HG02798 (cell line): ENCODE data around the gene CYP19A1.

Experiments used
- ATAC-seq: cut with Tn5 transposase; IDR thresholded peaks from one replicate; pipeline ENCODE4 v1.9.1; 2021; ENCODE audit warnings: mild to moderate bottlenecking; ENCODE audit not compliant: unreplicated experiment, poor library complexity

The CYP19A1 gene

GRCh38 chr15:51328926-51329325, 9.5 kb downstream of the CYP19A1 start:
- ATAC-seq = no peak

- no peak for ATAC-seq
Measured at GRCh38 chr15:51327081-51327480, 11.3 kb downstream of the CYP19A1 start.

- no peak for ATAC-seq
Measured at GRCh38 chr15:51325167-51325566, 13.2 kb downstream of the CYP19A1 start.

- no peak for ATAC-seq
Measured at GRCh38 chr15:51323749-51324148, 14.6 kb downstream of the CYP19A1 start.

- ATAC-seq = no peak
Measured at GRCh38 chr15:51322621-51323296, 15.6 kb downstream of the CYP19A1 start.

GRCh38 chr15:51321316-51321715, 17.1 kb downstream of the CYP19A1 start:
- no peak for ATAC-seq

- no peak for ATAC-seq
Measured at GRCh38 chr15:51320843-51321242, 17.6 kb downstream of the CYP19A1 start.

GRCh38 chr15:51319539-51319938, 18.9 kb downstream of the CYP19A1 start:
- no peak for ATAC-seq

- no peak for ATAC-seq
Measured at GRCh38 chr15:51318382-51319150, 19.8 kb downstream of the CYP19A1 start.

- ATAC-seq = no peak
Measured at GRCh38 chr15:51316636-51317035, 21.8 kb downstream of the CYP19A1 start.

GRCh38 chr15:51315726-51316125, 22.7 kb downstream of the CYP19A1 start:
- ATAC-seq = no peak

GRCh38 chr15:51314391-51315337, 23.7 kb downstream of the CYP19A1 start:
- ATAC-seq = no peak

- ATAC-seq = no peak
Measured at GRCh38 chr15:51313644-51314280, 24.6 kb downstream of the CYP19A1 start.

- no peak for ATAC-seq
Measured at GRCh38 chr15:51313074-51313393, 25.4 kb downstream of the CYP19A1 start.

- ATAC-seq = no peak
Measured at GRCh38 chr15:51312166-51313073, 26.0 kb downstream of the CYP19A1 start.

- ATAC-seq = no peak
Measured at GRCh38 chr15:51311510-51311909, 26.9 kb downstream of the CYP19A1 start.

- ATAC-seq = no peak
Measured at GRCh38 chr15:51310064-51310463, 28.3 kb downstream of the CYP19A1 start.

- no peak for ATAC-seq
Measured at GRCh38 chr15:51307811-51308210, 30.6 kb downstream of the CYP19A1 start.

GRCh38 chr15:51307325-51307724, 31.1 kb downstream of the CYP19A1 start:
- no peak for ATAC-seq
